ES-I3 (cell line): ENCODE results near the gene TMEM114.
"Not testable (repeated sequence)": the region's sequence is repeated elsewhere in the genome, so short reads cannot be mapped to it uniquely, and the experiment has no call there.

ENCODE experiments used
- H3K36me3 ChIP-seq: 2 replicates; pipeline ENCODE4 v1.6.1; 2013; ENCODE audit warnings: mild to moderate bottlenecking, low read length, control low read depth, moderate library complexity; ENCODE audit not compliant: insufficient read depth
- H3K4me1 ChIP-seq: 2 replicates; pipeline ENCODE4 v1.6.1; 2013; ENCODE audit warnings: mild to moderate bottlenecking, control low read depth, low read length; ENCODE audit not compliant: insufficient read depth
- H3K9ac ChIP-seq: 2 replicates; pipeline ENCODE4 v1.6.1; 2013; ENCODE audit warnings: low read depth, mild to moderate bottlenecking, low read length, moderate library complexity
- H3K9me3 ChIP-seq: 2 replicates; pipeline ENCODE4 v1.6.1; 2013; ENCODE audit warnings: mild to moderate bottlenecking, low read length, moderate library complexity; ENCODE audit not compliant: control insufficient read depth, insufficient read depth

TMEM114 gene

DNA sequence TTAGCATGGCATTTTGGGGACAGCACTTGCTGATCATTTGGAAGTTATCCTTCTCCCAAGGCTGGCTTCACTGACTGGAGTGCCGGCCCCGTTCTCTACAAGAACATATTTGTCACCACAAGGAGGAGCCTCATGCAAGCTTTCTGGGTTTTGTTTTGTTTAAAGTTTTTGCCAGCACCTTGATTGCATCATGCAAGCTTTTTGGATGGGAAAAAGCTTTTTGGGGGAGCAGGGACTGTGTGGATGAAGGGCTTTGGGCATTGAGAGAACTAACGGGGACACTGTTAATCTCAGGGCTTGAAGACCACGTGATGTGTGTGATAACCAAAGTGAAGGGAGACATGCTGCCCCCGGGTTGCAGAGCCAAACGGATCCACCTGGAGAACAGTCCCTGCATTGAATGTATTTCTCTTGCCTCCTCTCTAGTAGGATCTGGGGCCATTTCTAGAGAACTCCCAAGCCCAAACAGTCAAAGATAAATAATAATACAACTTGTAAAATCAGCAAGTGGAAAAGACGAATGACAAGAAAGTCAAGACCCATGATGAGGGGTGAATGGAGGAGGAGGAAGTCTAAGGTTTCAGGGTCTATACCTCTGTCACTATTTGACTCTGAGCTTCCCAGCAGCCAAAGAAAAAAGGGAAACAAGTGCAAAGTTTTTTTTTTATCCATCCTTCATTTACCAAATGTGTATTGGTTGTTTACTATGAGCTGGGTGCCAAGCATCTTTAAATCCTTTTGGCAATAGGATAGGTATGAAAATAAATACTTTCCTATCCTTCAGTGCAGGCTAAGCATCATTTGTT is 17.2 kb downstream of the TMEM114 start:
- Histone ChIP-seq H3K4me1 (peaks cover 18% of the 10 kb centered on the region), H3K9ac (no peak overlapping the region), H3K36me3 (no peaks in the 10 kb centered on the region), H3K9me3 (no peaks in the 10 kb centered on the region)

GRCh38 chr16:8572063-8572918 is 18.0 kb downstream of the TMEM114 start:
- H3K4me1 ChIP-seq = peaks cover 14% of the 10 kb centered on the region
- H3K36me3 ChIP-seq = no peaks in the 10 kb centered on the region
- no peaks in the 10 kb centered on the region for H3K9me3 ChIP-seq
- H3K9ac ChIP-seq = no peak overlapping the region

GRCh38 chr16:8571061-8571596 is 19.2 kb downstream of the TMEM114 start:
- H3K4me1 ChIP-seq = peaks cover 14% of the 10 kb centered on the region
- no peaks in the 10 kb centered on the region for H3K9me3 ChIP-seq
- no peaks in the 10 kb centered on the region for H3K36me3 ChIP-seq
- H3K9ac ChIP-seq = no peak overlapping the region

DNA sequence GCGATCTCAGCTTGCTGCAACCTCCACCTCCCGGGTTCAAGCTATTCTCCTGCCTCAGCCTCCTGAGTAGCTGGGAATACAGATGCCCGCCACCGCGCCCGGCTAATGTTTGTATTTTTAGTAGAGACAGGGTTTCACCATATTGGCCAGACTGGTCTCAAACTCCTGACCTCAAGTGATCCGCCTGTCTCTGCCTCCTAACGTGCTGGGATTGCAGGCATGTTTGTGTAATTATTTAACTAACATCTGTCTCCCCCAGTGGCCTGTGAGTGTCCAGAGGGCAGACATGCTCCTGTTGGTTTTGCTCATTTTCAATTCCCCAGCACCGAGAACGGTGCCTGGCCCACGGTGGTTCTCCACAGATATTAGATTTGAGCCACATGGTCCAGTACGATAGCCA is 19.9 kb downstream of the TMEM114 start:
- not testable (repeated sequence) for H3K9ac ChIP-seq, H3K36me3 ChIP-seq, H3K9me3 ChIP-seq
- peaks cover 14% of the 10 kb centered on the region for H3K4me1 ChIP-seq

GRCh38 chr16:8569650-8570346 is 20.5 kb downstream of the TMEM114 start:
- H3K9ac ChIP-seq = peak overlapping the region; percentile 9; the same call in 1 of the 2 replicates
- peaks cover 14% of the 10 kb centered on the region for H3K4me1 ChIP-seq
- H3K36me3 ChIP-seq = no peaks in the 10 kb centered on the region
- H3K9me3 ChIP-seq = no peaks in the 10 kb centered on the region

- Histone ChIP-seq H3K9ac (no peak overlapping the region), H3K4me1 (peaks cover 14% of the 10 kb centered on the region), H3K9me3 (no peaks in the 10 kb centered on the region), H3K36me3 (no peaks in the 10 kb centered on the region)
These were observed 22.1 kb downstream of the TMEM114 start for GRCh38 chr16:8568231-8568617.

- H3K9me3 ChIP-seq = no peaks in the 10 kb centered on the region
- H3K9ac ChIP-seq = no peak overlapping the region
- H3K4me1 ChIP-seq = peaks cover 13% of the 10 kb centered on the region
- H3K36me3 ChIP-seq = no peaks in the 10 kb centered on the region
These were observed 22.7 kb downstream of the TMEM114 start for GRCh38 chr16:8567355-8568230.

- no peaks in the 10 kb centered on the region for H3K9me3 ChIP-seq
- H3K9ac ChIP-seq = no peak overlapping the region
- no peaks in the 10 kb centered on the region for H3K36me3 ChIP-seq
- no peaks in the 10 kb centered on the region for H3K4me1 ChIP-seq
These were observed 24.8 kb downstream of the TMEM114 start for GRCh38 chr16:8565498-8565897.

DNA sequence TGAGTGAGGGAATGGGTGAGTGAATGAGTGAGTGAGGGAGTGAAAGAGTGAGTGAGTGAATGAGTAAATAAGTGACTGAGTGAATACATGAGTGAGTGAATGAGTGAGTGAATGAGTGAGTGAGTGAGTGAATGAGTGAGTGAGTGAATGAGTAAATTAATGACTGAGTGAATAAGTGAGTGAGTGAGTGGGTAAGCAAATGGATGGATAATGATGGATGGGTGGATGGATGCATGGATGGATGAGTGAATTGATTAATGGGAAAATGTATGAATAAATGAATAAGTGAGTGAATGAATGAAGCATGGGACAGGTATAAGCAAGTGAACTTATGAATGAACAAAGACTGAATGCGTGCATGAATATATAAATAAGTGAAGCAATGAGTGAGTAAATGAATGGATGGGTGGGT is 25.4 kb downstream of the TMEM114 start:
- Histone ChIP-seq H3K4me1 (no peaks in the 10 kb centered on the region), H3K9me3 (no peaks in the 10 kb centered on the region), H3K36me3 (no peaks in the 10 kb centered on the region), H3K9ac (no peak overlapping the region)

GRCh38 chr16:8563944-8564540 is 26.3 kb downstream of the TMEM114 start:
- H3K9ac ChIP-seq, H3K4me1 ChIP-seq, H3K36me3 ChIP-seq, H3K9me3 ChIP-seq: not testable (repeated sequence)

DNA sequence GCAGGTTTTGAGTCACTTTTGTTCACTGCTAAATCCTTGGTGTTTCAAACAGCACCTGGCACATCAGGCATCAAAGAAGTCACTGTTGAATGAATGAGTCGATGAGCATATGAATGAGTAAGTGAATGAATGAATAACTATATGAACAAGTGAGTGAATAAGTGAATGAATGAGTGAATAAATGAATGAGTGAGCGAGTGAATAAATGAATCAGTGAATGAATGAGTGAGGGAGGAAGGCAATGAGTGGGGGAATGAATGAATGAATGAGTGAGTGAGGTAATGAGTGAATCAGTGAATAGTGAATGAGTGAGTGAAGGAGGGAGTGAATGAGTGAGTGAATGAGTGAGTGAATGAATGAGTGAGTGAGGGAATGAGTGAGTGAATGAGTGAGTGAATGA is 28.8 kb downstream of the TMEM114 start:
- H3K9me3 ChIP-seq = no peaks in the 10 kb centered on the region
- H3K9ac ChIP-seq = no peak overlapping the region
- no peaks in the 10 kb centered on the region for H3K4me1 ChIP-seq
- H3K36me3 ChIP-seq = no peaks in the 10 kb centered on the region

- Histone ChIP-seq H3K36me3 (no peaks in the 10 kb centered on the region), H3K4me1 (peaks cover 4% of the 10 kb centered on the region; the same call in 1 of the 2 replicates), H3K9me3 (no peaks in the 10 kb centered on the region), H3K9ac (no peak overlapping the region)
These were observed 34.9 kb downstream of the TMEM114 start for GRCh38 chr16:8555400-8555799.

GRCh38 chr16:8554881-8555280 is 35.4 kb downstream of the TMEM114 start:
- H3K9ac ChIP-seq = no peak overlapping the region
- H3K36me3 ChIP-seq = no peaks in the 10 kb centered on the region
- no peaks in the 10 kb centered on the region for H3K9me3 ChIP-seq
- peaks cover 4% of the 10 kb centered on the region; the same call in 1 of the 2 replicates for H3K4me1 ChIP-seq
